Gastroesophageal sphincter (tissue), 3 donors: ENCODE measurements around the gene TRIM2.

Source experiments
- CTCF ChIP-seq, 4 experiments: fragments of 200-600 bp in 2 of 4; fragments of 450-650 bp in 2 of 4; sonication (generic) in 1 of 4; IDR thresholded peaks; one replicate each; pipeline ENCODE4 v1.5.1; 2017 to 2019; ENCODE audit warnings: antibody characterized with exemption in 4 of 4, mild to moderate bottlenecking in 2 of 4, moderate library complexity in 2 of 4
- EP300 ChIP-seq: sonication (generic); formaldehyde crosslinking; IDR thresholded peaks from one replicate; pipeline ENCODE4 v1.6.1; 2017; ENCODE audit warnings: antibody characterized with exemption, mild to moderate bottlenecking
- POLR2A ChIP-seq, 2 donors: fragments of 450-650 bp; IDR thresholded peaks; one replicate each; pipeline ENCODE4 v1.6.1; 2017; ENCODE audit warnings: antibody characterized with exemption in 2 of 2, mild to moderate bottlenecking in 2 of 2, moderate library complexity in 1 of 2
- POLR2AphosphoS5 ChIP-seq: sonication (generic); formaldehyde crosslinking; IDR thresholded peaks from one replicate; pipeline ENCODE4 v1.6.1; 2017; ENCODE audit warnings: antibody characterized with exemption

- TF ChIP-seq CTCF (IDR thresholded peaks at IDR 0.05) (no peak), POLR2AphosphoS5 (no peak), EP300 (no peak), POLR2A (IDR thresholded peaks at IDR 0.05) (no peak)
Observed at GRCh38 chr4:153372967-153373562, 168.8 kb downstream of the TRIM2 start.
